Fibroblast of skin of scalp (primary cell): Measurements from ENCODE around the gene KIF25.
A peak's percentile ranks its signal among the peaks of the same experiment; 100 is the strongest.
"Not testable (repeated sequence)": the region's sequence is repeated elsewhere in the genome, so short reads cannot be mapped to it uniquely, and the experiment has no call there.

Source experiments
- DNase-seq: peaks from one replicate; pipeline ENCODE4 v3.0.0-alpha.2; 2013

Gene KIF25

DNA sequence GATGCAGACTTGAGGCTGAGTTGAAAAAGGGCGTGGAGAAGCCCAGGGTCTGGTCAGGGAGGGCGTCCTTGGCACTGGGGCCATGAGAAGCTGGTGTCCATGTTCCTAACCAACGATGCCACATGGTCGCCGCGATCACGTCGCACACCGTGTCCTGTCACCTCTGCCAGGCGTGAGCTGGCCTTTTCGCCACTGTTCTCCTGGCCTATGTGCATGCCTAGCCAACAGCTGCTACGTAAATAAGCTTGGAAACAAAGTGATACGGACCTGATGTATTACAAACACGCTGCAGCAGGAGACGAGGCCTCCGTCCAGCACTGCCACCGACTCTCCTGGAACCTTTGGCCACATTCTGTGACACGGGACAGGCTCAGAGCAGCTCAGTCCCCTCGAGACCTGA, 22.0 kb upstream of the KIF25 start:
- DNase-seq, result no peak

GRCh38 chr6:167976116-167976657, 21.3 kb upstream of the KIF25 start:
- not testable (repeated sequence) for DNase-seq

DNA sequence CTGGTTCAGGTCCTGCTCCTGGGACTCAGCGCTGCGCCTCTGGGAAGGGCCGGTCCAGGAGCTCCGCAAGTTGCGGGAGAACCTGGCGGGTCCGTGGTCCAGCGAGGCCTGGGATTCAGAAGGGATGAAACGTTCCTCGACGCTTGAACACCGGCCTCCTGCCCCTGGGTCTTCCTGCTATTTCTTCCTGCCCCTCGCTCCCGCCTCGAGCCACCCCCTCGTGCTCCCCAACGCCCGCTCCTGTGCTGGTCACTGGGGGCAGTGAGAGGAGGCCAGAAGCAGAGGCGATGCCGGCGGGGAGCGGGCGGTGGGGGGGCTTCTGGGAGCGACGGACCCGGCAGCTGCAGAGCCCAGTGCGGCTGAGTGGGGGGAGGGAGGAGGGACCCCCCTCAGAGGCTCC, 20.8 kb upstream of the KIF25 start:
- no peak for DNase-seq

GRCh38 chr6:167977717-167978467, 19.6 kb upstream of the KIF25 start:
- DNase-seq, result no peak

GRCh38 chr6:167978607-167979006, 18.9 kb upstream of the KIF25 start:
- no peak for DNase-seq

DNA sequence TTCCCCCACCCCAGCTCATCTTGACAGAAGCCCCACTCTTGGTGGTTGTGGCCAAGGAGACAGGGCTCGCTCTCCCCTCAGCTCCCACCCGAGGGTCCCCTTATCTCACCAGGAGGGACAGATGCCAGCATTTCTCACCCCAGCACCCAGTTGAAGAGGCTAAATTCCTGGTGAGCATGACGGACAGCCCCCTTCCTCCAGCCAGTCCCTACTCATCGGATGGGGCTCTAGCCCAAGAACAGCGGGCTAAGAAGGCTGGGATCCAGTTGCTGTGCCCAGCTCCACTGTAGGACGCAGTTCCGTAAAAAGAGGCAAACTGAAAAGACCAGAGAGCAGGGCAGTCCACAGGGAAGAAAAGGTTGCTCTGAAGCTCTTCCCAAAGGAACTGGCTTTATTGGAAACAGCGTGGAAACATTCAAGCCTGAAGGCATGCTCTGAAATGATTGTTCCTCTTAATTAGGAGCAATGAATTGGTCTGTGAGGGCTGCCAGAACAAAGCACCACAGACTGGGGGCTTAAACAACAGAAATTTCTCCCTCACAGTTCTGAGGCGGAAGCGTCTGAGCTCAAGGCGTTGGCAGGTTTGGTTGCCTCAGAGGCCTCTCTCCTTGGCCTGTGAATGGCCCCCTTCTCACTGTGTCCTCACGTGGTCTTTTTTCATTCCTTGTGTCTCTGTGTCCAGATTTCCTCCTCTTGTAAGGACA, 17.9 kb upstream of the KIF25 start:
- DNase-seq, result no peak

DNA sequence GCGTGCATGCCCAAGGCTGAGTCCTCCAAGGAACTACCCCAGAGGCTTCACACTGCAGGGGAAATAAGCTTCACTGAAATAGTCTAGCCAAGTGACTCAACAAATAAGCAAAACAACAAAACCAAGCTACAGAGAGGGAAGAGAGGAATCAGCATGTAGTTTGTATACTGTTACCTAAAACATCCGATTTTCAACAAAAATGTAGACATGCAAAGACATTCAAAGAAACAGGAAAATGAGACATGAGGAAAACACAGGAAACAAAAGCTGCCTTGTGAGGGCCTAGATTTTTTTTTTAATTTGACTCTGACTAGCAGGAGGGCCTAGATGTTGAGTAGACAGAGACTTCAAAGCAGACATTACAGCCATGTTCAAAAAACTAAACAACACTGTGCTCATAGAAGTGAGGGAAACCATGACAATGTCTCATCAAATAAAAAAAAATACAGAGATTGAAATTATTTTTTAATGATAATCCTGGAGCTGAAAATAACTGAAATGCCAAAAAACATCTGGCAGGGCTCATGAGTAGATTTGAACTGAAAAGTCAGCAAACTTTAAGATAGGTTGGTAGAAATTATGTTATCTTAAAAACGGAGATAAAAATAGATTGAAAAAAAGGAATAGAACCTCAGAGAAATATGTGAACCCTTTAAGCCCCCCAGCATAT, 16.4 kb upstream of the KIF25 start:
- no peak for DNase-seq

- DNase-seq, result no peak
Observed at GRCh38 chr6:167981916-167982462, 15.5 kb upstream of the KIF25 start.

DNA sequence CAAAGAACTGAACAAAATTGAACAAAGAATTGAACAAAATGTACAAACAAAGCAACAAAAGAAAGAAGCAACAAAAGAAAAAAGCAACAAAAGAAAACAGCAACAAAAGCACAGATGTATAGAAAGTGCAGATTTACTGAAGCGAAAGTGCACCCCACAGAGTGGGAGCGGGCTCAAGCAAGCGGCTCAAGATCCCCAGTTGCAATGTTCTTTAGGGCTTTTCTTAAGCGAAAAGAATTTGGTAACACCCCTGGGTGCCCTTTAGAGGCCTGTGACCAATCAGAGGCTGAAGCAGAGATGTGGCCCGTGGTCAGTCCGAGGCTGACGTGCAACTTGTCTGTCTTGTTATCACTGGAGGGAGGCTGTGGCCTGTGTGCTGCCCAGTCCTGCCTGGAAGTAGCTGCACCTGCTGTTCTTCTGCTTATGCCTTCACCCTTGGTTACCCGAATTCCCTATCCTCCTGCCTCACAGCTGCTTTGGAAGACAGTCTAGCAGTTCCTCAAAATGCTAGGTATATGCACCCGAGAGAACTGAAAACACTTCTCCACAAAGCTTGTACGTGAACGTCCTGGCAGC, 13.2 kb upstream of the KIF25 start:
- DNase-seq, result no peak

GRCh38 chr6:167984876-167985604, 12.4 kb upstream of the KIF25 start:
- DNase-seq, result peak; percentile 17

DNA sequence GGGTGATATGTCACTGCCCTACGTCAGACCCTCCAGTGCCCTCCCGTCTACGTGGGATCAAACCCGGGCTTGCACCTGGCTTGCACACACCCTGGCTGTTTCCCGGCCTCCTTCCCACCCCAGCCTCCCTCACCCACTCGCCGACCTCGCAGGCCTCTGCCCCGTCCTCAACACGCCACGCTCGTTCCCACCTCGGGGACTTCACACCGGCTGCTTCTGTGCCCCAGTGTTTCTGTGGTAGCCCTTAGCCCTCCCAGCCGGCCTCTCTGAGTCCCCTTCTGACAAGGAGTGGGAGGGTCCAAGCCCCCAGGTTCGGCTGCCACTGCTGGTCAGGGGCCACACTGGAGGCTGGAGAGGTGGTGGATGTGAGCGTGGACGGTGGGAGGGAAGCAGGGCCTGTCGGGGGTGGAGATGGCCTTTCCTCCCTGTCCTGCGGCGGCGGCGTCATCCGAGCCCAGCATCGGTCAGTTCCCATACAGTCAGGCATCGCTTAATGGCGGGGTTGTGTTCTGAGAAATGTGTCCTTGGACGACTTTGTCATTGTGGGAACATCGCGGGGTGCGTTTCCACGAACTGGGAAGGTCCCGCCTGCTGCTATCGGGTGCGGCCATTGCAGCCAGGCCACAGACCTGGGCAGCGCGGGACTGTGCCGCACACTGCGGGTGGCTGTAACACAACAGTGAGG, 11.4 kb upstream of the KIF25 start:
- no peak for DNase-seq

DNA sequence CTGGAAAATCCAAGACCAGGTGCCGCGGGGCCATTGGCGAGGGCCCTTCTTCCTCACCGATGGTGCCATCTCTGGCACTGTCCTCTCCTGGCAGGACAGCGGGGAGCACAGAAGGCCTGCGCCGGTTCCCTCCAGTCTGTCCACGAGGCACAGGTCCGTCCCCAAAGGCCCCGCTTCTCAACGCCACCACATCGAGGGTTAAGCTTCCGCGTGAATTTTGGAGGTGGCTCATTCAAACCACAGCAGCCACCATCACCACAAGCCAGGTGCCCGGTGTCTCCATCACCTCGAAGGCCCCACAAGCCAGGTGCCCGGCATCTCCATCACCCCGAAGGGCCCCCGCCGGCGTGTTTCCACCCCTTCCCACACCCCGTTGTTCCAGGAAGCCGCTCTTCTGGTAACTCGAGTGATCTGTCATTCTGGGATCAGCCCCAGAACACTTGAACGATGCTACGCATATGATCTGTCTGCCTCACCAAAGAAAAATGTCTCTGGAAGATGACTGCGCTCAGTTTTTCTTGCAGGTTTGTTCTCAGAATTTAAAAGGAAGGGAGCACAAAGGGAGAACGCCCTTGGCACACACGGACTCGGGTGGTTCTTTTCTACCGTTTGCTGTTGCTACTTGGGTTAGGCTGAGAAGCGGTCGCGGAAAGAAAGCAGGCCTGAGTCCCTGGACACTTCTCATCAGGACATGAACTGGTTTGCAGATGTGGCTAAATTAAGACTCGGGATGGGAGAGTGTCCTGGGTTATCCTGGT, 9.9 kb upstream of the KIF25 start:
- no peak for DNase-seq

- DNase-seq, result no peak
Observed at GRCh38 chr6:167988154-167988495, 9.3 kb upstream of the KIF25 start.

DNA sequence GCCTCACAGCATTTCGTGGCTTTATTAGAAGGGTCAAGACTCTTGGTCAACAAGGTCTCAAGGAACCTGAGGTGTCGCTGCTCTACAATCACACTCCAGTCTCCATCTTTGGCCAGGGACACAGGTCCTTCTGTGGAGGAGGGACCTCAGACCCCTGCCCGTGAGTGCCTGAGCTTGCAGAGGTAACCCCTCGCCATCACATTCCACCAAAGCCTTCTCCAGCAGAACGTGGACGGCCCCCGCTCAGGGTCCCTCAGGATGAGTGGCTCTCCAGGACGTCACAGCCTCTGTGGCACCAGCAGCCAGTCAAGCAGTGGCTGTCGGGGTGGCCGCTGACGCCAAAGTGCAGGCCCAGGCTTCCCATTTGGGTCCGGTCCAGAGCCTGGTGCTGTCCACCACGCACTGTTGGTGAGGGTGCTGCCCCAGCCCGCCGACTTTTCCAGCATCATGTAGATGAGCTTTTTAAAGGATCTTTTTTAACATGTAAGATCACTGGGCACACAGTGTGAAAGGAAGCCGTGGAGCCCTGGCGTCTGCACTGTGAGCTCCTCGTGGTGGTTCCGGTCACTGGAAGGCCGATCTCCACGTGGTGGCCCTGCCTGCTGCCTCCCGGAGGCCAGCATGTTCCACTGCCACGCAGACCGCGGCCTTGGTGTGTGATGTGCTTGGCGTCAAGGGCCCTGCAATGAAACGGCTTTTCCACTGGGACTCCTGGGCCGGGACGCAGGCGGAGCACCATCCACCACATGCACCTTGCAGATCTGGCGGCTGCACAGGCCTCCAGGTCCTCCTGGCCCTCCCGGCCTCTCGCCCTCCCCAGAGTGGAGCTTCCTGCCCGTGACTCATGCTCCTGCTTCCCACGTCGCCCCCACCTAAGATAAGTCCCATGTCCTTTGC, 8.3 kb upstream of the KIF25 start:
- DNase-seq, result no peak

GRCh38 chr6:167990016-167990945, 7.2 kb upstream of the KIF25 start:
- no peak for DNase-seq

DNA sequence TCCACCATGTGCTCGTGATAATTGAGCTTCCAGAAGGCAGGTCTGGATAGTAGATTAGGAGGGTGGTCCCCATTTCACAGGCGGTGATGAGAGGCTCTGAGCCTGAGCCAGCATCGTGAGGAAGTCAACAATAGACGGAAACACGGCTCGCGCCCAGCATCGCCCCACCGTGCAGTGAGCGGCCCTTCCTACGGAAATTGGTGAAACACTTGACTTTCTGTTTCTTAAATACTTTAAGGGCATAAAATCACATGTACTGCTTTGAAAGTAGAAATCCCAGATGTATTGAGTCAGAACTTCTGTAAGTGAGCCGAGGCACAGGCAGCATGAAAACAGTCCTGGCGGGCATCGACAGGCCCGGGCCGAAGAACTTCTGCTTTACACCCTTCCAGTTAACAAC, 4.3 kb upstream of the KIF25 start:
- DNase-seq, result no peak

DNA sequence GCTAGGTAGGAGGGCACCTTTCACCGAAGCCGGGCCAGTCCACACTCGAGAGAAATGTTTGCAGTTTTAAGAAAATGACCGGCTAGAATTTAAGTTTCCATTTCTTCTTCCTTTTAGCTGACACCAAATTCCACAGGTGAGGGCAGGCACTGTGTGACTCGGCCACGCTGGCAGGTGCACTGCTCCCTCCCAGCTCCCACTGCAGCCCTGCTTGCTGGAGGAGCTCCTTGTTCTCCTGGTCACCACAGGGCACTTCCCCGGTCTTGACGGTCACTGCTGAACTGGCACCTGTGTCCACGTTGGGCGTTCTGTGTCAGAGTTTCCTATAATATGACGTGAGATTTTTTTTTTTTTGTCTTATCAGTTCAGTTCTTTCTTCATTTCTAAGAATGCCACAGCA, 3.6 kb upstream of the KIF25 start:
- no peak for DNase-seq

DNA sequence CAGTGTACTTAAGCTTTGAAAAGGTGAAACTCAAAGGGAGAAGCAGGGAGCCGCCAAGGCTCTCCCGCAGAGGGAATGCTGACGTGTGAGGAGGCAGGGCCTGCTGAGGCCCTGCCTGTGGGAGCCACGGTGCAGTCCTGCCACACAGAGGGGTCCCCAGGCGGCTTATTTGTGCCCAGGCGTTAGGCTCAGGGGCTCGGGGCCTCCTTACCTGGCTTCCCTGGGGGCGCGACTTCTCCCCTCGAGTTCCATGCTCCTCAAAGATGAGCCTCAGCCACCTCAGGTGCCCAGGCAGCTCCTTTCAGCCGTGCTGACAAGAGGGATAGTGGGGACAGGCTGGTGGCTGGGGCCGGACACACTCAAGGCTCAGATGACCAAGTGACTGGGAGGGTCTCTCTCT, 2.2 kb upstream of the KIF25 start:
- no peak for DNase-seq

DNA sequence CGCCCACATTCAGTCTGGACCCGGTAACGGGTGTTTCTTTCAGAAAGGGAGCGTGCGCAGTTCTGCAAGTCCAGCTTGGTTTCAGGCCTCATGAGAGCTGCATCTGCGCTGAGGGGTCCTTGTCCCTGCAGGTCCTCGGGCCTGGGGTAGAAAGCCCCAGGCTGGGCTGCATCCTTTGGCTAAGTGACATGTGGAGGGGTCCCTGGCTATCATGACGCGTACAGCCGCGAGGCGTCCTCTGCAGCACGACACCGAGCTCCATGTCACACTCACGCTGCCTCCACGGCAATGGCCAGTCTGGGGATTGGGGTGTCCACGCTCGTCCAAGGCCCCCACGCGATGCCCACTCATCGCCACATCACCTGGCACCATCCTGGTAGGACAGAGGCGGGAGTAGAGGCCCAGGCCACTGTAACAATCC, 1.7 kb upstream of the KIF25 start:
- DNase-seq, result no peak
